ENCODE results near the gene CACNA1C. TPM values are rescaled to one million over a fixed set of nuclear protein-coding genes. Genes with fewer than 3 reads are reported as not detected.

CACNA1C gene
- total RNA-seq, 4 donors from 2014 or later = 9.7 to 42.1 (median 18.1) TPM

- Histone ChIP-seq H3K4me3 (no peak overlapping the region), H3K36me3 (no peaks in the 10 kb centered on the region), H3K27ac (no peak overlapping the region), H3K27me3 (no peaks in the 10 kb centered on the region), H3K9me3 (no peaks in the 10 kb centered on the region), H3K4me1 (no peaks in the 10 kb centered on the region)
- DNase-seq = no peak
- TF ChIP-seq POLR2A (IDR thresholded peaks at IDR 0.05) (no peak), CTCF (IDR thresholded peaks at IDR 0.05) (no peak)
Measured at GRCh38 chr12:2652011-2652400, 599.2 kb downstream of the CACNA1C start.

GRCh38 chr12:2652401-2653081, 599.8 kb downstream of the CACNA1C start:
- no peak overlapping the region for H3K27ac ChIP-seq
- no peaks in the 10 kb centered on the region for H3K27me3 ChIP-seq
- no peak for TF ChIP-seq POLR2A (IDR thresholded peaks at IDR 0.05)
- no peak for TF ChIP-seq CTCF (IDR thresholded peaks at IDR 0.05)
- DNase-seq = no peak
- no peaks in the 10 kb centered on the region for H3K9me3 ChIP-seq
- no peaks in the 10 kb centered on the region for H3K4me1 ChIP-seq
- H3K4me3 ChIP-seq = no peak overlapping the region
- no peaks in the 10 kb centered on the region for H3K36me3 ChIP-seq

- no peak overlapping the region for H3K27ac ChIP-seq
- no peak overlapping the region for H3K4me3 ChIP-seq
- H3K4me1 ChIP-seq = no peaks in the 10 kb centered on the region
- DNase-seq = no peak
- H3K27me3 ChIP-seq = no peaks in the 10 kb centered on the region
- no peaks in the 10 kb centered on the region for H3K36me3 ChIP-seq
- TF ChIP-seq CTCF (IDR thresholded peaks at IDR 0.05) (no peak), POLR2A (IDR thresholded peaks at IDR 0.05) (no peak)
- H3K9me3 ChIP-seq = no peaks in the 10 kb centered on the region
Measured at GRCh38 chr12:2653461-2653965, 600.7 kb downstream of the CACNA1C start.

GRCh38 chr12:2654311-2654710, 601.5 kb downstream of the CACNA1C start:
- H3K36me3 ChIP-seq = no peaks in the 10 kb centered on the region

GRCh38 chr12:2654741-2655140, 602.0 kb downstream of the CACNA1C start:
- Histone ChIP-seq H3K27ac (no peak overlapping the region), H3K36me3 (no peaks in the 10 kb centered on the region), H3K27me3 (no peaks in the 10 kb centered on the region), H3K9me3 (no peaks in the 10 kb centered on the region), H3K4me1 (no peaks in the 10 kb centered on the region), H3K4me3 (no peak overlapping the region)
- DNase-seq = peak in 1 of 3 donors; percentile 30
- no peak for TF ChIP-seq POLR2A (IDR thresholded peaks at IDR 0.05)
- TF ChIP-seq CTCF (IDR thresholded peaks at IDR 0.05) = no peak

More at GRCh38 chr12:2654311-2654710, 601.5 kb downstream of the CACNA1C start:
- H3K4me1 ChIP-seq = no peaks in the 10 kb centered on the region
- peak in 1 of 3 donors; percentile 43 for DNase-seq
- no peak overlapping the region for H3K4me3 ChIP-seq
- H3K27ac ChIP-seq = no peak overlapping the region
- H3K9me3 ChIP-seq = no peaks in the 10 kb centered on the region
- H3K27me3 ChIP-seq = no peaks in the 10 kb centered on the region
- TF ChIP-seq CTCF (IDR thresholded peaks at IDR 0.05) (no peak), POLR2A (IDR thresholded peaks at IDR 0.05) (no peak)
